ENCODE data around the gene UNC13A.

DNA sequence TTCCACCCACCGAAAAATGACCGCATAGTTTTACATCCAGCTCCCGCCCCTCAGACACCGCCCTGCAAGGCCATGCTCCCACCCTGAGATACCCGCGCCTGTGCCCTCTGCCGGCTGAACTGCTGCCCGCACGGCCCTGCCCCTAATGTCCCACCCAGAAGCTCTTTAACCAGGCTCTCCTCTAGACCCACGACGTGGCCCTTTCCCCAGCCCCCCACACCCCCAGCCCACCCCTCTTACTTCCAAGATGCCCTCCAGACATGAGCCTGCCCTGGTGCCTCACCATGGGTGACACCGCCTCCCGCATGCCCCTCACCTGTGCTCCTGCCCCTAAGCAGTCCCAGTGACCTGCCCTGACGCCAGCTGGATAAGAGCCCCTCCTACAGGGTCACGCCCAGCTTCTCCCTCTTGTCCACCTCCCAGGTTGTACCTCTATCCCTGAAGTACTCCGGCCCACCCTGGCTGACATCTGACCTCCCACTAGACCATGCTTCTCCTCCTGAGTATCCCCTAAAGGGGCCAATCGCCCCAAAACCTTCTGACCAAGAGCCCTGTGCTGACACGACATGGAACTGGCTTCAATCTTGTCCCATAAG is 81.5 kb downstream of the UNC13A start:
- TF ChIP-seq, protein P1, sequence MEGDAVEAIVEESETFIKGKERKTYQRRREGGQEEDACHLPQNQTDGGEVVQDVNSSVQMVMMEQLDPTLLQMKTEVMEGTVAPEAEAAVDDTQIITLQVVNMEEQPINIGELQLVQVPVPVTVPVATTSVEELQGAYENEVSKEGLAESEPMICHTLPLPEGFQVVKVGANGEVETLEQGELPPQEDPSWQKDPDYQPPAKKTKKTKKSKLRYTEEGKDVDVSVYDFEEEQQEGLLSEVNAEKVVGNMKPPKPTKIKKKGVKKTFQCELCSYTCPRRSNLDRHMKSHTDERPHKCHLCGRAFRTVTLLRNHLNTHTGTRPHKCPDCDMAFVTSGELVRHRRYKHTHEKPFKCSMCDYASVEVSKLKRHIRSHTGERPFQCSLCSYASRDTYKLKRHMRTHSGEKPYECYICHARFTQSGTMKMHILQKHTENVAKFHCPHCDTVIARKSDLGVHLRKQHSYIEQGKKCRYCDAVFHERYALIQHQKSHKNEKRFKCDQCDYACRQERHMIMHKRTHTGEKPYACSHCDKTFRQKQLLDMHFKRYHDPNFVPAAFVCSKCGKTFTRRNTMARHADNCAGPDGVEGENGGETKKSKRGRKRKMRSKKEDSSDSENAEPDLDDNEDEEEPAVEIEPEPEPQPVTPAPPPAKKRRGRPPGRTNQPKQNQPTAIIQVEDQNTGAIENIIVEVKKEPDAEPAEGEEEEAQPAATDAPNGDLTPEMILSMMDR (IDR thresholded peaks at IDR 0.05): no peak
- no peak for TF ChIP-seq POLR2A (IDR thresholded peaks at IDR 0.05)
